HepG2 (cell line): ENCODE results near the gene CDH23. TPM values are rescaled to one million over a fixed set of nuclear protein-coding genes. Genes with fewer than 3 reads are reported as not detected.

Experiments used
- ATAC-seq: fragments of 200-7000 bp; cut with Tn5 transposase; 3 replicates; pipeline ENCODE4 v1.9.1; 2020; ENCODE audit warnings: mild to moderate bottlenecking, moderate library complexity
- BruUV-seq: library from RNA; stranded (reverse); fragments of 400-500 nt; replicated peaks from 2 replicates; lab custom pipeline; 2021; lab: Mats Ljungman, UMichigan
- CTCF ChIA-PET: fragments of 300-600 bp; formaldehyde crosslinking; extraction: SDS; loops from one replicate; lab custom pipeline; 2021; ENCODE audit warnings: low total read pairs, inconsistent platforms, low intra/inter-chr PET ratio; lab: Yijun Ruan, JAX
- POLR2A ChIA-PET: fragments of 350-600 bp; sonication (Branson Sonifier 250); formaldehyde crosslinking; loops from one replicate; lab custom pipeline; 2020; ENCODE audit warnings: antibody characterized with exemption, inconsistent platforms; lab: Yijun Ruan, JAX
- DNase-seq: peaks from one replicate; pipeline ENCODE4 v3.0.0-alpha.2; 2015; ENCODE audit warnings: low spot score
- FAIRE-seq: peaks from 3 replicates; lab custom pipeline; 2011; peaks lifted over from hg19 to GRCh38; lab: Jason Lieb, UNC
- H2AFZ ChIP-seq: one replicate; pipeline ENCODE4 v1.6.1; 2011; ENCODE audit warnings: low read length, inconsistent platforms
- H3K27ac ChIP-seq: fragments of 300-600 bp; 3 replicates; pipeline ENCODE4 v1.8.0; 2011; ENCODE audit warnings: mixed run types, mild to moderate bottlenecking, mixed read lengths, low read length, inconsistent platforms; ENCODE audit not compliant: insufficient read depth; ENCODE audit errors: extremely low read length
- H3K27me3 ChIP-seq, 2 experiments: fragments of 200-600 bp in 1 of 2; 2 replicates in 1 of 2; 3 replicates in 1 of 2; pipeline versions ENCODE4 v1.6.0 to v1.8.0; 2011; ENCODE audit warnings: low read length in 2 of 2, mild to moderate bottlenecking in 2 of 2, moderate library complexity in 2 of 2, inconsistent platforms in 1 of 2; ENCODE audit not compliant: insufficient read depth in 2 of 2, control insufficient read depth in 1 of 2
- H3K36me3 ChIP-seq, 2 experiments: fragments of 200-600 bp in 1 of 2; replicated peaks in 1 of 2; 2 replicates in 1 of 2; 3 replicates in 1 of 2; pipeline versions ENCODE4 v1.5.1 to v1.8.0; 2011; ENCODE audit warnings: low read length in 2 of 2, inconsistent platforms in 1 of 2; ENCODE audit not compliant: insufficient read depth in 2 of 2, control insufficient read depth in 1 of 2
- H3K4me1 ChIP-seq: 2 replicates; pipeline ENCODE4 v1.5.1; 2012; ENCODE audit warnings: low read length, inconsistent platforms; ENCODE audit not compliant: insufficient read depth
- H3K4me2 ChIP-seq: 2 replicates; pipeline ENCODE4 v1.6.0; 2011; ENCODE audit warnings: low read depth, low read length, inconsistent platforms
- H3K4me3 ChIP-seq, 3 experiments: fragments of 200-600 bp in 1 of 3; sonication (generic), shearing (Covaris generic) in 1 of 3; replicated peaks in 1 of 3; 2 replicates each; pipeline ENCODE4 v1.5.1; 2011 to 2016; ENCODE audit warnings: low read length in 3 of 3, inconsistent platforms in 2 of 3, low read depth in 2 of 3, mild to moderate bottlenecking in 2 of 3, control low read depth in 1 of 3, mixed read lengths in 1 of 3; ENCODE audit not compliant: insufficient read depth in 1 of 3
- H3K79me2 ChIP-seq: one replicate; pipeline ENCODE4 v1.6.1; 2011; ENCODE audit warnings: low read length, inconsistent platforms; ENCODE audit not compliant: insufficient read depth
- H3K9ac ChIP-seq: 2 replicates; pipeline ENCODE4 v1.6.0; 2011; ENCODE audit warnings: mild to moderate bottlenecking, low read depth, low read length, inconsistent platforms; ENCODE audit not compliant: insufficient read depth
- H3K9me3 ChIP-seq: 2 replicates; pipeline ENCODE4 v1.5.1; 2012; ENCODE audit warnings: mild to moderate bottlenecking, low read length
- H4K20me1 ChIP-seq: 2 replicates; pipeline ENCODE4 v1.6.0; 2011; ENCODE audit warnings: inconsistent platforms, mild to moderate bottlenecking, low read length, moderate library complexity; ENCODE audit not compliant: insufficient read depth
- DR1 ChIP-seq: sonication (generic); formaldehyde crosslinking; IDR thresholded peaks from 2 replicates; pipeline ENCODE4 v1.8.0; 2021; ENCODE audit warnings: mild to moderate bottlenecking, missing genetic modification reagents, inconsistent platforms
- ELF4 ChIP-seq: sonication (generic); formaldehyde crosslinking; IDR thresholded peaks from 2 replicates; pipeline ENCODE4 v1.5.0; 2020; ENCODE audit warnings: missing genetic modification reagents, mild to moderate bottlenecking, moderate library complexity, borderline replicate concordance
- ETV6 ChIP-seq: sonication (generic); formaldehyde crosslinking; conservative IDR thresholded peaks from 2 replicates; pipeline ENCODE4 v1.4.0; 2020; ENCODE audit warnings: missing genetic modification reagents
- IRF2 ChIP-seq: IDR thresholded peaks from 2 replicates; pipeline ENCODE4 v1.6.1; 2018; ENCODE audit warnings: missing genetic modification reagents, missing compliant biosample characterization
- NR2F6 ChIP-seq, 2 experiments: IDR thresholded peaks; 2 replicates each; pipeline ENCODE4 v1.6.1; 2016; ENCODE audit warnings: antibody characterized with exemption in 1 of 2, mild to moderate bottlenecking in 1 of 2
- ZFP36L1 ChIP-seq: sonication (generic); formaldehyde crosslinking; IDR thresholded peaks from 2 replicates; pipeline ENCODE4 v1.8.0; 2022; ENCODE audit warnings: mild to moderate bottlenecking, missing genetic modification reagents, moderate library complexity
- ZFP90 ChIP-seq: sonication (generic); formaldehyde crosslinking; IDR thresholded peaks from 2 replicates; pipeline ENCODE4 v1.8.0; 2022; ENCODE audit warnings: missing genetic modification reagents, mild to moderate bottlenecking, inconsistent platforms, borderline replicate concordance
- ZNF7 ChIP-seq: IDR thresholded peaks from 2 replicates; pipeline ENCODE4 v1.6.1; 2016; ENCODE audit warnings: missing biosample characterization, missing genetic modification reagents
- WGBS: methylation state at CpG from one replicate; pipeline ENCODE4 v1.1.6; 2017; ENCODE audit warnings: low lambda C conversion rate; 5-methylcytosine and 5-hydroxymethylcytosine counted together
- in situ Hi-C: cut with HindIII; loops from 2 replicates; pipeline ENCODE4 v1.10.0; 2017; ENCODE audit warnings: low pct_unique_long_range_greater_than_20kb; ENCODE audit not compliant: extremely low pct_ligation_motif_present
- intact Hi-C: fragments of 100-400 bp; cut with micrococcal nuclease; formaldehyde crosslinking; loops from one replicate; pipeline ENCODE4 v1.10.0; 2022; ENCODE audit not compliant: unreplicated experiment
- polyA plus RNA-seq, 8 experiments: library from polyadenylated mRNA; depleted of rRNA in 3 of 8; stranded (reverse) in 7 of 8; unstranded in 1 of 8; fragments of >200 nt; fragmentation: Illumina TruSeq in 4 of 8; extraction: Trizol in 4 of 8; gene quantifications; 2 replicates each; pipeline versions ENCODE4 v1.2.1 to v1.2.3, GENCODE V29; 2011 to 2016; ENCODE audit warnings: low read depth in 4 of 8, missing spikeins in 1 of 8, mixed read lengths in 1 of 8; ENCODE audit not compliant: insufficient read depth in 1 of 8
- total RNA-seq, 5 experiments: library from RNA; depleted of rRNA; stranded (reverse); fragments of >200 nt; fragmentation: Illumina TruSeq; extraction: Trizol; gene quantifications; 2 replicates each; pipeline ENCODE4 v1.2.3, GENCODE V29; 2016; ENCODE audit warnings: low read depth in 1 of 5
- TF ChIP-seq, protein P1 (sequence below): IDR thresholded peaks from 2 replicates; pipeline ENCODE4 v1.6.1; 2016; ENCODE audit warnings: mild to moderate bottlenecking
- TF ChIP-seq, protein P2 (sequence below): fragments of 450-650 bp; IDR thresholded peaks from 2 replicates; pipeline ENCODE4 v1.6.1; 2017; ENCODE audit warnings: mild to moderate bottlenecking

Gene CDH23
- total and polyA plus RNA-seq, 2 of the 13 experiments (the other 11 are each of a cell fraction or from before 2014, with no cell fraction given) = 0.13 TPM; not detected in 1

DNA sequence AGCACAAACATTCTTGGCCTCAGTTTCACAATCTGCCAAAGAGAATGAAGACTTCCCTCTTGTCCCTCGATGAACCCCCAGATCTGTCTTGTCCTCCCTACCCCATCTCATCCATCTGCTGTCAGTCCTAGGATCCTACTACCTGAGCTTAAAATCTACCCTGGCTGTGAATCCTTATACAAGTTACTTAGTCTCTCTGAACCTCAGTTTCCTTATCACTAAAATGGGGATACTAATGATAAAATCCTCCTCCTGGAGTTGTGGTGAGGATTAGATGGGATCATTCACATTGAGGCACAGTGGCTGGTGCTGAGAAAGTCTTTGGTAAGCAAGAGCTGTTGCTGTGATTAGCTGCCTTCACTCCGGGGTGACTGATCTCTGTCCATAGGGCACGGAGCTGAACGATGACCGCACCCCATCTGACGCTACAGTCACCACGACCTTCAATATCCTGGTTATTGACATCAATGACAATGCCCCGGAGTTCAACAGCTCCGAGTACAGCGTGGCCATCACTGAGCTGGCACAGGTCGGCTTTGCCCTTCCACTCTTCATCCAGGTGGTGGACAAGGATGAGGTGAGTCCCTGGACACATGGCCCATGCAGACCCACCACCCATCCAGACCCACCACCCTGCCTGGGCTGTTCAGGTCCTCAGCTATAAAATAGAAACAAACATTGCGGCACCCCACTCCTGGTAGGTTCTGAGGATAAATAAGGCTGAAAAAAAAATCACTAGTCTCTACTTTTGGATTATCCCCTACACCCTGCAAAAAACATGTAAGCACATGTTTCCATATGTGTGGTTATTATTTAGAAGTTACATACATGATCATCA, 220.3 kb downstream of the CDH23 start:
- H2AFZ ChIP-seq = no peak overlapping the region
- CTCF ChIA-PET = no interaction called here
- no peak overlapping the region for H3K4me2 ChIP-seq
- intact Hi-C loops (no loop called here), in situ Hi-C loops (loop anchor here (10.0 kb wide), 1 partner anchor 302 kb away; the partner anchor contains the start of gene SLC29A3)
- no peaks in the 10 kb centered on the region for H3K9me3 ChIP-seq
- peaks cover 9% of the 10 kb centered on the region; the same call in 1 of the 2 replicates for H3K4me1 ChIP-seq
- no peak overlapping the region for H3K4me3 ChIP-seq
- no peak for FAIRE-seq
- POLR2A ChIA-PET = no interaction called here
- no peaks in the 10 kb centered on the region for H3K79me2 ChIP-seq
- BruUV-seq = no TSS peak
- TF ChIP-seq ZFP36L1 (no peak), ZNF7 (CRISPR knock-in tag) (no peak), ELF4 (no peak), DR1 (CRISPR knock-in tag) (no peak), ZFP90 (CRISPR knock-in tag) (no peak), NR2F6 (IDR thresholded peaks at IDR 0.05) (no peak), NR2F6 (CRISPR knock-in tag; IDR thresholded peaks at IDR 0.05) (no peak), ETV6 (CRISPR knock-in tag) (no peak), IRF2 (CRISPR knock-in tag) (no peak)
- TF ChIP-seq, protein P1, sequence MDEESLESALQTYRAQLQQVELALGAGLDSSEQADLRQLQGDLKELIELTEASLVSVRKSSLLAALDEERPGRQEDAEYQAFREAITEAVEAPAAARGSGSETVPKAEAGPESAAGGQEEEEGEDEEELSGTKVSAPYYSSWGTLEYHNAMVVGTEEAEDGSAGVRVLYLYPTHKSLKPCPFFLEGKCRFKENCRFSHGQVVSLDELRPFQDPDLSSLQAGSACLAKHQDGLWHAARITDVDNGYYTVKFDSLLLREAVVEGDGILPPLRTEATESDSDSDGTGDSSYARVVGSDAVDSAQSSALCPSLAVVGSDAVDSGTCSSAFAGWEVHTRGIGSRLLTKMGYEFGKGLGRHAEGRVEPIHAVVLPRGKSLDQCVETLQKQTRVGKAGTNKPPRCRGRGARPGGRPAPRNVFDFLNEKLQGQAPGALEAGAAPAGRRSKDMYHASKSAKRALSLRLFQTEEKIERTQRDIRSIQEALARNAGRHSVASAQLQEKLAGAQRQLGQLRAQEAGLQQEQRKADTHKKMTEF (CRISPR knock-in tag) = no peak
- TF ChIP-seq, protein P2, sequence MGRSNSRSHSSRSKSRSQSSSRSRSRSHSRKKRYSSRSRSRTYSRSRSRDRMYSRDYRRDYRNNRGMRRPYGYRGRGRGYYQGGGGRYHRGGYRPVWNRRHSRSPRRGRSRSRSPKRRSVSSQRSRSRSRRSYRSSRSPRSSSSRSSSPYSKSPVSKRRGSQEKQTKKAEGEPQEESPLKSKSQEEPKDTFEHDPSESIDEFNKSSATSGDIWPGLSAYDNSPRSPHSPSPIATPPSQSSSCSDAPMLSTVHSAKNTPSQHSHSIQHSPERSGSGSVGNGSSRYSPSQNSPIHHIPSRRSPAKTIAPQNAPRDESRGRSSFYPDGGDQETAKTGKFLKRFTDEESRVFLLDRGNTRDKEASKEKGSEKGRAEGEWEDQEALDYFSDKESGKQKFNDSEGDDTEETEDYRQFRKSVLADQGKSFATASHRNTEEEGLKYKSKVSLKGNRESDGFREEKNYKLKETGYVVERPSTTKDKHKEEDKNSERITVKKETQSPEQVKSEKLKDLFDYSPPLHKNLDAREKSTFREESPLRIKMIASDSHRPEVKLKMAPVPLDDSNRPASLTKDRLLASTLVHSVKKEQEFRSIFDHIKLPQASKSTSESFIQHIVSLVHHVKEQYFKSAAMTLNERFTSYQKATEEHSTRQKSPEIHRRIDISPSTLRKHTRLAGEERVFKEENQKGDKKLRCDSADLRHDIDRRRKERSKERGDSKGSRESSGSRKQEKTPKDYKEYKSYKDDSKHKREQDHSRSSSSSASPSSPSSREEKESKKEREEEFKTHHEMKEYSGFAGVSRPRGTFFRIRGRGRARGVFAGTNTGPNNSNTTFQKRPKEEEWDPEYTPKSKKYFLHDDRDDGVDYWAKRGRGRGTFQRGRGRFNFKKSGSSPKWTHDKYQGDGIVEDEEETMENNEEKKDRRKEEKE = no peak
- TF ChIP-seq, all 625 proteins: peak for 0
- Histone ChIP-seq H4K20me1 (no peaks in the 10 kb centered on the region), H3K9ac (no peak overlapping the region), H3K27me3 (peaks cover 1 to 12% of the 10 kb centered on the region in 2 experiments; a peak in 3 of 5 replicates), H3K27ac (no peak overlapping the region), H3K36me3 (no peaks in the 10 kb centered on the region)
- ATAC-seq (no peak), DNase-seq (no peak)
- WGBS = 38% methylated on average over 9 of the region's 12 CpGs
